ENCODE results near the gene CSTF2T.

DNA sequence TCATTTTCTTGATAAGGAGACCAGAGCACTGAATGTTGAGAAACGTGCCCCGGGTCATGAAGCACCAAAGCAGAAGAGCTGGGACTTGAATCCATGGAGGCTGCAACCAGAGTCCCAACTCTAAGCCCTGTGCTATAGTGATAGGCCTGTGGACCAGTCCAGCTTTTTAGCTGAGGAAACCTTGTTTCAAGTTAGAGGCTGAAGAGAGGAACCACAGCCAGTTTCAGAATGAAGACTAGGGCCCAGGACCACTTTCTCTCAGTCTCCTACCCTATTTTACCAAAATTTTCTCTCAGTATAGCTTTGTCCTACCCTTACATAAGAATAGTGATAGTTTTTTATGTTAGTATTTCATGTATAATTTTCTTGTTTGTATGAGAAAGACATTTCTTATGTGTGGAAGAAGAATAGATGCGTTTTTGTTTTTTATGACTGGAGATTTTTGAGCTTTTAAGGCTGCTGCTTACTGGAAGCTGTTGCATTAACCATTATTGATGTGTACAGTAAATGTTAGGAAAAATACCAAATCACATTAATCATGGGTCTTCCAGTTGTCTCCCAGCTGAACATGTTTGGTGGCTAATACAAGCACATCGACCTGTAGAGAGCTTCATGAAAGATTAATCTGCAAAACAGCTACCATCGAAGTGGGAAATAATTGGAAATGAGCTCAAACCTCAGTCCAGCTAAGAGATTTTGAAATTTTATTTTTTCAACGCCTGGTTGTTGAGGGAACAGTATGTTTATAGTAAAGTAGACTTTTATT lies 45.0 kb upstream of the CSTF2T start:
- TF ChIP-seq, protein P1, sequence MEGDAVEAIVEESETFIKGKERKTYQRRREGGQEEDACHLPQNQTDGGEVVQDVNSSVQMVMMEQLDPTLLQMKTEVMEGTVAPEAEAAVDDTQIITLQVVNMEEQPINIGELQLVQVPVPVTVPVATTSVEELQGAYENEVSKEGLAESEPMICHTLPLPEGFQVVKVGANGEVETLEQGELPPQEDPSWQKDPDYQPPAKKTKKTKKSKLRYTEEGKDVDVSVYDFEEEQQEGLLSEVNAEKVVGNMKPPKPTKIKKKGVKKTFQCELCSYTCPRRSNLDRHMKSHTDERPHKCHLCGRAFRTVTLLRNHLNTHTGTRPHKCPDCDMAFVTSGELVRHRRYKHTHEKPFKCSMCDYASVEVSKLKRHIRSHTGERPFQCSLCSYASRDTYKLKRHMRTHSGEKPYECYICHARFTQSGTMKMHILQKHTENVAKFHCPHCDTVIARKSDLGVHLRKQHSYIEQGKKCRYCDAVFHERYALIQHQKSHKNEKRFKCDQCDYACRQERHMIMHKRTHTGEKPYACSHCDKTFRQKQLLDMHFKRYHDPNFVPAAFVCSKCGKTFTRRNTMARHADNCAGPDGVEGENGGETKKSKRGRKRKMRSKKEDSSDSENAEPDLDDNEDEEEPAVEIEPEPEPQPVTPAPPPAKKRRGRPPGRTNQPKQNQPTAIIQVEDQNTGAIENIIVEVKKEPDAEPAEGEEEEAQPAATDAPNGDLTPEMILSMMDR (IDR thresholded peaks at IDR 0.05; ENCODE audit: borderline replicate concordance, extremely low read depth, low read length, poor library complexity, severe bottlenecking): no peak
- TF ChIP-seq EZH2 (IDR thresholded peaks at IDR 0.05; ENCODE audit: borderline replicate concordance, low read depth, low read length, severe bottlenecking): no peak
